ENCODE data around the gene EIF4EBP2. TPM values are rescaled to one million over a fixed set of nuclear protein-coding genes. Genes with fewer than 3 reads are reported as not detected.

Gene EIF4EBP2
- total and polyA plus RNA-seq, 9 donors = 32.9 to 69.8 (median 61.6) TPM

DNA sequence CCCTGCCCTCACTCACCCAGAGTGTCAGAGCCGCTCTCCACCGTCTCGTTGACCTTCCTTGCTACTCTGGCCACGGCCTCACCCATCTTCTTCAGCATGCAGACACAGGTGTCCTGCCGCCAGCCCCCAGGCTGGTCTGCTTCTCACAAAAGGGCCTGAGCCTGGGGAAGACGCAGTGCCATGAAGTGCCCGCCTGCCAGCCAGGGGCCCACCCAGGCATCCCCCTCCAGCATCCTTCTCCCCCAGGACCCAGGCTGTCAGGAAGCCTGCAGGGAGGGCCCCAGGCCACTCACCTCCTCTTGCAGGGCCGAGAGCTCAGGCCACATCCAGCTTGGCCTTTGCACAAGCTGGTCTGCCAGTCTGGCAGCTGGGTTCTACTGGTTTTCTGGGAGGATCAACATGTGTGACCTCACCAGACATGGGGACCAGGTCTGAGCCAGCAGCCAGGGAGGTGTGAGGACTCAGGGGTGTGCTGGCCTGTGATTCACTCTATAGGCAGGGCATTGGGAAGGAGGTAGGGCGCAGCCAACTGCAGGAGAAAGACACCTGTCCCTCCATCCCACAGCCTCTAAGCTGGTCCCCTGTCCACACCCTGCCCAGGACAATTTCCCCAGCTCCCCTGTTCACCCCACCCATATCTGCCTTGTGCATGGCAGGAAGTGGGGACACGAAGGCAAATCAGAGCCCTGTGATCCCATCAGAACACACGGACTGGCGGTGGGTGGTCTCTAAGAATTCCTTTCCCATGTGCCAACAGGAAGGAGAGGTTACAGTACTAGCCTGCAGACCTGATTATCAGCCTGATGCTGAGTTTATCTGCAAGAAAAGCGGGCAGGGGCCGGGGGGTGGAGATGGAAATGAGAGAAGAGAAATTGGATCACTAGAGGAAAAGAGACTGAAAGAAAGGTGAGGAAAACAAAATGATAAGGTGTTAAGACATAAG lies 27.2 kb upstream of the EIF4EBP2 start:
- Histone ChIP-seq H3K4me1 (ENCODE audit: control insufficient read depth, insufficient read depth, low read length) (peaks cover 17% of the 10 kb centered on the region), H3K27ac (ENCODE audit: low read length) (no peak overlapping the region), H3K9me3 (replicated peaks; ENCODE audit: control insufficient read depth, low read depth, low read length) (peaks cover 4% of the 10 kb centered on the region), H3K36me3 (ENCODE audit: control insufficient read depth, insufficient read depth, low read length) (peaks cover 21% of the 10 kb centered on the region), H3K4me3 (ENCODE audit: low read length) (no peak overlapping the region), H3K27me3 (ENCODE audit: control insufficient read depth, insufficient read depth, low read length) (peaks cover under 1% of the 10 kb centered on the region)
- WGBS (ENCODE audit: insufficient coverage) = 78% methylated on average over 14 of the region's 14 CpGs
- DNase-seq = no peak

DNA sequence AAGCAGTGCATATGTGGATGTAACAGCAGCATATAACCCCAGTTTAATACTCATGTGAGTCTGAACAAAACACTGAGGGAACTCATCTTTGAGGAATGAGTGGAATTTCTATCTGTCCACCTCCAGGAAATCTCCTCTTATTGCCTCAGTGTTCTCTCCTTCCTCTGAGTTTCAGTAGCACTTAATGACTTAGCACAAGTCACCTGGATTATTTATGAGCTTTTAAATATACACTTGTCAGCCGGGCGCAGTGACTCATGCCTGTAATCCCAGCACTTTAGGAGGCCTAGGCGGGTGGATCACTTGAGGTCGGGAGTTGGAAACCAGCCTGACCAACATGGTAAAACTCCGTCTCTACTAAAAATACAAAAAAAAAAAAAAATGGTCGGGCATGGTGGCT lies 25.8 kb upstream of the EIF4EBP2 start:
- Histone ChIP-seq H3K9me3 (replicated peaks; ENCODE audit: control insufficient read depth, low read depth, low read length) (peaks cover 4% of the 10 kb centered on the region), H3K36me3 (ENCODE audit: control insufficient read depth, insufficient read depth, low read length) (peaks cover 21% of the 10 kb centered on the region), H3K27ac (ENCODE audit: low read length) (no peak overlapping the region), H3K27me3 (ENCODE audit: control insufficient read depth, insufficient read depth, low read length) (peaks cover 2% of the 10 kb centered on the region), H3K4me3 (ENCODE audit: low read length) (no peak overlapping the region), H3K4me1 (ENCODE audit: control insufficient read depth, insufficient read depth, low read length) (peaks cover 23% of the 10 kb centered on the region)
- 53% methylated on average over 3 of the region's 6 CpGs for WGBS (ENCODE audit: insufficient coverage)
- no peak for DNase-seq

GRCh38 chr10:70379581-70380176 lies 24.3 kb upstream of the EIF4EBP2 start:
- Histone ChIP-seq H3K9me3 (replicated peaks; ENCODE audit: control insufficient read depth, low read depth, low read length) (peaks cover 4% of the 10 kb centered on the region), H3K4me3 (ENCODE audit: low read length) (no peak overlapping the region), H3K27ac (ENCODE audit: low read length) (no peak overlapping the region), H3K27me3 (ENCODE audit: control insufficient read depth, insufficient read depth, low read length) (peaks cover 2% of the 10 kb centered on the region), H3K4me1 (ENCODE audit: control insufficient read depth, insufficient read depth, low read length) (peaks cover 23% of the 10 kb centered on the region), H3K36me3 (ENCODE audit: control insufficient read depth, insufficient read depth, low read length) (peaks cover 13% of the 10 kb centered on the region)
- WGBS (ENCODE audit: insufficient coverage) = 84% methylated on average over 8 of the region's 14 CpGs
- DNase-seq = no peak

GRCh38 chr10:70380350-70381135 lies 23.4 kb upstream of the EIF4EBP2 start:
- Histone ChIP-seq H3K36me3 (ENCODE audit: control insufficient read depth, insufficient read depth, low read length) (peaks cover 7% of the 10 kb centered on the region), H3K27me3 (ENCODE audit: control insufficient read depth, insufficient read depth, low read length) (peaks cover 2% of the 10 kb centered on the region), H3K4me1 (ENCODE audit: control insufficient read depth, insufficient read depth, low read length) (peaks cover 23% of the 10 kb centered on the region), H3K4me3 (ENCODE audit: low read length) (no peak overlapping the region), H3K27ac (ENCODE audit: low read length) (peak overlapping the region; percentile 89), H3K9me3 (replicated peaks; ENCODE audit: control insufficient read depth, low read depth, low read length) (peaks cover 4% of the 10 kb centered on the region)
- DNase-seq = no peak
- WGBS (ENCODE audit: insufficient coverage) = 82% methylated on average over 3 of the region's 7 CpGs

DNA sequence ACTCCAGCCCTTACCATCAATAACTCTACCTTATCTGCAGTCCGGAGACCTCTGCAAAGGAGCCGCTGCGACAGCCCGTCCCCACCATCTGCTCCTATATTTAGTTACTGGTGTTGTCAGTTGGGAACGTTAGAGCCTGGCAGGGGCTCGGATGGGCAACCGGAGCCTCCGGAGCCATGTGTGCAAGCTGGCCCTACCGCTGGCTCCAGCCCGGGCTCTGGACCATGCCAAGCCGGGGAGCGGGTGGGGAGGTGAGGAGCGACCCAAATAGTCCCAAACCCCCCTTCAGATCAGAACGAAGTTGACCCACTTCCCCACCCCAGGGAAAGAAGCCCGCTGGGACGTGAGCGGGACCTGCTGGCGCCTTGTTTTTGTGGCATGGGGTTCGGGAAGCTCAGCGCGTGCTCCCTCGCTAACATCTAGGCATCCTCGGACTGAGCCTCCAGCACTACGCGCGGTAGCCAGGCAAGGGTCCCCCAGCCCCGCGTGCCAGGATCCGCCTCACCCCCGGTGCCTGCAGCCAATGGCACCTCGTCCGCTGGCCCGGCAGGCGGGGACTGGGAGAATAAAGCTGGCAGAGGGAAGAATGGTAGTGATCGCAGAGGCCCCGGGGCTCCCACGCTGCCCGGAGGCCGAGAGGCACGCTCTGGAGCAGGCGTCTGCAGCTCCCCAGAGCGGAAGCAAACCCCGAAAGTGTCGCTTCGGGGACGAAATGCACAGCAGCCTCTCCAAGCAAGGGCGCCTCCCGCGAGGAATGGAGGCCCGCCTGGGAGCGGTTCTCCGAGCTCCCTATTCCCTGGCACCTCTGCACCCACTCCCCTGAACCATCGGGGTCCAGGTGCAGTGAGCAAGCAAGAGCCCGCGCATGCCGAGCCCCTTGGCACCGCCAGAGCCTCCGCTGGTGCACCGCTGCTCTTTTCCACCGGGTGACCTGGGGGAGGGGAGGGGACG lies 22.2 kb upstream of the EIF4EBP2 start:
- Histone ChIP-seq H3K27ac (ENCODE audit: low read length) (peak overlapping the region; percentile 89), H3K4me3 (ENCODE audit: low read length) (peak overlapping the region; percentile 83), H3K9me3 (replicated peaks; ENCODE audit: control insufficient read depth, low read depth, low read length) (peaks cover 4% of the 10 kb centered on the region), H3K4me1 (ENCODE audit: control insufficient read depth, insufficient read depth, low read length) (peaks cover 23% of the 10 kb centered on the region), H3K27me3 (ENCODE audit: control insufficient read depth, insufficient read depth, low read length) (peaks cover 2% of the 10 kb centered on the region), H3K36me3 (ENCODE audit: control insufficient read depth, insufficient read depth, low read length) (no peaks in the 10 kb centered on the region)
- DNase-seq = peak; percentile 67
- WGBS (ENCODE audit: insufficient coverage) = under 1% methylated on average over 31 of the region's 61 CpGs

GRCh38 chr10:70391654-70392053 lies 12.3 kb upstream of the EIF4EBP2 start:
- H3K36me3 ChIP-seq (ENCODE audit: control insufficient read depth, insufficient read depth, low read length) = no peaks in the 10 kb centered on the region
- H3K27me3 ChIP-seq (ENCODE audit: control insufficient read depth, insufficient read depth, low read length) = peaks cover 2% of the 10 kb centered on the region
- H3K4me1 ChIP-seq (ENCODE audit: control insufficient read depth, insufficient read depth, low read length) = no peaks in the 10 kb centered on the region
- H3K9me3 ChIP-seq (replicated peaks; ENCODE audit: control insufficient read depth, low read depth, low read length) = no peaks in the 10 kb centered on the region
- WGBS (ENCODE audit: insufficient coverage) = 56% methylated on average over 4 of the region's 4 CpGs
- DNase-seq = no peak
- H3K4me3 ChIP-seq (ENCODE audit: low read length) = no peak overlapping the region
- no peak overlapping the region for H3K27ac ChIP-seq (ENCODE audit: low read length)

- Histone ChIP-seq H3K9me3 (replicated peaks; ENCODE audit: control insufficient read depth, low read depth, low read length) (no peaks in the 10 kb centered on the region), H3K4me3 (ENCODE audit: low read length) (no peak overlapping the region), H3K27ac (ENCODE audit: low read length) (no peak overlapping the region), H3K27me3 (ENCODE audit: control insufficient read depth, insufficient read depth, low read length) (peaks cover 2% of the 10 kb centered on the region), H3K36me3 (ENCODE audit: control insufficient read depth, insufficient read depth, low read length) (no peaks in the 10 kb centered on the region), H3K4me1 (ENCODE audit: control insufficient read depth, insufficient read depth, low read length) (no peaks in the 10 kb centered on the region)
- DNase-seq = no peak
- WGBS (ENCODE audit: insufficient coverage) = no CpG with 5 or more reads among the region's 1 CpG
Measured at GRCh38 chr10:70396140-70396539, 7.8 kb upstream of the EIF4EBP2 start.

- H3K27ac ChIP-seq (ENCODE audit: low read length) = no peak overlapping the region
Measured at GRCh38 chr10:70399177-70399576, 4.8 kb upstream of the EIF4EBP2 start.

DNA sequence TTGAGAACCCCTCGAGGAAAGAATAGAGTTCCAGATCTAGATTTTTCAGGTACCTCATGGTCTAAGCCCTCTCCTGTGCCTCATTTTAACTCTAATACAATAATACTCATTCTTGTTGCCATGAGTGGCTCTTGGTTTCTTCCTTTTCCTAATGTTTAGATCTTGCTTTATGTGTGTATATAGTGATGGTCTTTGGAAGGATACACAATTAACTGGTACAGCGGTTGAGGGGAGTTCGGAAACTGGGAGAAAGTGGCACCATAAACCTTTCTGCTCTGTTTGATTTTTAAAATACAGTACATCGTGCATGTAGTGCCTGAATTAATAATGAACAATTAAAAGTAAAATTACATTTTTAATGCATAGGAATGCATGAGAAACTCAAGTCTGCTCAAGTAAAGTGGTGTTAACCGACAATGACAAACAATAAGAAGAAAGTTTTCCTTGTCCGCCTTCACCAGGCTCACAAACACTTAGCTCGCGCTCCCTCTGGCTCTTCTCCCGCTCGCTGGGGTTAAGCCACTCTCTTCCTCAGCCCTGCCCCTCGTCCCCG lies 386 bp upstream of the EIF4EBP2 start:
- H3K27me3 ChIP-seq (ENCODE audit: control insufficient read depth, insufficient read depth, low read length) = no peaks in the 10 kb centered on the region
- no peaks in the 10 kb centered on the region for H3K9me3 ChIP-seq (replicated peaks; ENCODE audit: control insufficient read depth, low read depth, low read length)
- H3K27ac ChIP-seq (ENCODE audit: low read length) = peak overlapping the region; percentile 69
- H3K4me1 ChIP-seq (ENCODE audit: control insufficient read depth, insufficient read depth, low read length) = peaks cover 25% of the 10 kb centered on the region
- no peaks in the 10 kb centered on the region for H3K36me3 ChIP-seq (ENCODE audit: control insufficient read depth, insufficient read depth, low read length)
- WGBS (ENCODE audit: insufficient coverage) = 8% methylated on average over 8 of the region's 12 CpGs
- H3K4me3 ChIP-seq (ENCODE audit: low read length) = peak overlapping the region; percentile 32
- no peak for DNase-seq

More at GRCh38 chr10:70399177-70399576, 4.8 kb upstream of the EIF4EBP2 start:
- peaks cover 10% of the 10 kb centered on the region for H3K4me1 ChIP-seq (ENCODE audit: control insufficient read depth, insufficient read depth, low read length)
- H3K9me3 ChIP-seq (replicated peaks; ENCODE audit: control insufficient read depth, low read depth, low read length) = no peaks in the 10 kb centered on the region
- H3K36me3 ChIP-seq (ENCODE audit: control insufficient read depth, insufficient read depth, low read length) = no peaks in the 10 kb centered on the region
- no CpG with 5 or more reads among the region's 3 CpGs for WGBS (ENCODE audit: insufficient coverage)
- no peak overlapping the region for H3K4me3 ChIP-seq (ENCODE audit: low read length)
- no peaks in the 10 kb centered on the region for H3K27me3 ChIP-seq (ENCODE audit: control insufficient read depth, insufficient read depth, low read length)
- no peak for DNase-seq
